ENCODE results near the gene CARD8.

- TF ChIP-seq TAF1 (IDR thresholded peaks at IDR 0.05; ENCODE audit: low read depth): no peak
- no peak for TF ChIP-seq RAD21 (conservative IDR thresholded peaks at IDR 0.05)
Measured at GRCh38 chr19:48194041-48194843, 61.5 kb downstream of the CARD8 start.
